K562 (cell line): Measurements from ENCODE around the gene GCK. TPM values are rescaled to one million over a fixed set of nuclear protein-coding genes. Genes with fewer than 3 reads are reported as not detected.

Experiments
- ARID2 ChIP-seq: fragments of 450-650 bp; IDR thresholded peaks from 2 replicates; pipeline ENCODE4 v1.6.1; 2017; ENCODE audit warnings: antibody characterized with exemption, mild to moderate bottlenecking
- KAT8 ChIP-seq: fragments of 450-650 bp; IDR thresholded peaks from 2 replicates; pipeline ENCODE4 v1.6.1; 2016; ENCODE audit warnings: low read depth, mild to moderate bottlenecking
- MXI1 ChIP-seq: IDR thresholded peaks from 2 replicates; pipeline ENCODE4 v1.6.1; 2011; ENCODE audit warnings: low read depth, mild to moderate bottlenecking, improper control_type of control experiment, low read length
- PHB2 ChIP-seq: fragments of 450-650 bp; IDR thresholded peaks from 2 replicates; pipeline ENCODE4 v1.6.1; 2017; ENCODE audit warnings: low read depth
- RCOR1 ChIP-seq, 2 experiments: IDR thresholded peaks; 2 replicates each; pipeline ENCODE4 v1.6.1; 2012; ENCODE audit warnings: low read depth in 2 of 2, low read length in 2 of 2, borderline replicate concordance in 1 of 2, improper control_type of control experiment in 1 of 2
- SAFB ChIP-seq: fragments of 200-400 bp; formaldehyde crosslinking; IDR thresholded peaks from 2 replicates; pipeline ENCODE4 v1.6.1; 2017; ENCODE audit warnings: low read depth, low read length, borderline replicate concordance
- SAP30 ChIP-seq: fragments of 200-600 bp; sonication (generic); IDR thresholded peaks from 2 replicates; pipeline ENCODE4 v1.6.1; 2012; ENCODE audit warnings: borderline replicate concordance, low read depth, mild to moderate bottlenecking, moderate library complexity, low read length, control low read depth, inconsistent platforms; ENCODE audit not compliant: insufficient read depth, poor library complexity, severe bottlenecking
- SMAD1 ChIP-seq: fragments of 150-350 bp; IDR thresholded peaks from 2 replicates; pipeline ENCODE4 v1.6.1; 2014; ENCODE audit warnings: low read length, low read depth; ENCODE audit not compliant: partially characterized antibody
- SRSF3 ChIP-seq: fragments of 200-400 bp; formaldehyde crosslinking; IDR thresholded peaks from 2 replicates; pipeline ENCODE4 v1.6.1; 2016; ENCODE audit warnings: mild to moderate bottlenecking, low read length, moderate library complexity; ENCODE audit not compliant: insufficient read depth
- STAG1 ChIP-seq: sonication (generic); formaldehyde crosslinking; IDR thresholded peaks from 2 replicates; pipeline ENCODE4 v1.5.0; 2020; ENCODE audit warnings: missing genetic modification reagents, borderline replicate concordance
- STAT5A ChIP-seq: IDR thresholded peaks from 2 replicates; pipeline ENCODE4 v1.6.1; 2012; ENCODE audit warnings: low read length, inconsistent platforms, borderline replicate concordance
- TCF3 ChIP-seq: sonication (generic); formaldehyde crosslinking; IDR thresholded peaks from 2 replicates; pipeline ENCODE4 v1.4.0; 2020; ENCODE audit warnings: mild to moderate bottlenecking, missing genetic modification reagents
- ZBTB1 ChIP-seq: sonication (generic); formaldehyde crosslinking; IDR thresholded peaks from 2 replicates; pipeline ENCODE4 v1.8.1; 2023; ENCODE audit warnings: missing genetic modification reagents, low read depth, mild to moderate bottlenecking, borderline replicate concordance
- ZNF23 ChIP-seq: fragments of 250-450 bp; sonication (Bioruptor Pico); IDR thresholded peaks from 2 replicates; pipeline ENCODE4 v1.4.0; 2020; ENCODE audit warnings: mild to moderate bottlenecking
- ZNF274 ChIP-seq: IDR thresholded peaks from 2 replicates; pipeline ENCODE4 v1.6.1; 2011; ENCODE audit warnings: low read depth, mild to moderate bottlenecking, low read length, moderate library complexity, borderline replicate concordance
- ZNF780A ChIP-seq: fragments of 250-450 bp; sonication (Bioruptor Pico); IDR thresholded peaks from 2 replicates; pipeline ENCODE4 v1.5.0; 2021; ENCODE audit warnings: mild to moderate bottlenecking
- polyA plus RNA-seq, 8 experiments: library from polyadenylated mRNA; depleted of rRNA in 4 of 8; stranded (reverse) in 5 of 8; unstranded in 3 of 8; fragments of >200 nt; fragmentation: Nextera tagmentation in 2 of 8; fragmentation: Illumina TruSeq in 1 of 8; extraction: Ambion mirVana in 2 of 8; extraction: Trizol in 1 of 8; gene quantifications; 2 replicates each; pipeline versions ENCODE4 v1.2.1 to v1.2.3, GENCODE V29; 2011 to 2014; ENCODE audit warnings: inconsistent platforms in 1 of 8, missing spikeins in 1 of 8
- total RNA-seq, 7 experiments: library from RNA; depleted of rRNA in 6 of 7; stranded (reverse); fragments of >200 nt in 6 of 7; fragmentation: Illumina TruSeq in 2 of 7; extraction: Trizol in 2 of 7; gene quantifications; 2 replicates each; pipeline versions ENCODE4 v1.2.1 to v1.2.3, GENCODE V29; 2011 to 2021; ENCODE audit warnings: low replicate concordance in 1 of 7
- TF ChIP-seq, protein P1 (sequence below), 2 experiments: fragments of 150-350 bp in 1 of 2; IDR thresholded peaks; 2 replicates each; pipeline ENCODE4 v1.6.1; 2012 to 2016; ENCODE audit warnings: low read depth in 2 of 2, low read length in 2 of 2, mild to moderate bottlenecking in 1 of 2, moderate library complexity in 1 of 2
- TF ChIP-seq, protein P2 (sequence below): fragments of 250-450 bp; sonication (Bioruptor Pico); IDR thresholded peaks from 2 replicates; pipeline ENCODE4 v1.4.0; 2020

The GCK gene
- total and polyA plus RNA-seq, 9 of the 15 experiments (the other 6 are each of a cell fraction or from before 2014, with no cell fraction given): 0.11 to 0.55 (median 0.16) TPM; not detected in 3

DNA sequence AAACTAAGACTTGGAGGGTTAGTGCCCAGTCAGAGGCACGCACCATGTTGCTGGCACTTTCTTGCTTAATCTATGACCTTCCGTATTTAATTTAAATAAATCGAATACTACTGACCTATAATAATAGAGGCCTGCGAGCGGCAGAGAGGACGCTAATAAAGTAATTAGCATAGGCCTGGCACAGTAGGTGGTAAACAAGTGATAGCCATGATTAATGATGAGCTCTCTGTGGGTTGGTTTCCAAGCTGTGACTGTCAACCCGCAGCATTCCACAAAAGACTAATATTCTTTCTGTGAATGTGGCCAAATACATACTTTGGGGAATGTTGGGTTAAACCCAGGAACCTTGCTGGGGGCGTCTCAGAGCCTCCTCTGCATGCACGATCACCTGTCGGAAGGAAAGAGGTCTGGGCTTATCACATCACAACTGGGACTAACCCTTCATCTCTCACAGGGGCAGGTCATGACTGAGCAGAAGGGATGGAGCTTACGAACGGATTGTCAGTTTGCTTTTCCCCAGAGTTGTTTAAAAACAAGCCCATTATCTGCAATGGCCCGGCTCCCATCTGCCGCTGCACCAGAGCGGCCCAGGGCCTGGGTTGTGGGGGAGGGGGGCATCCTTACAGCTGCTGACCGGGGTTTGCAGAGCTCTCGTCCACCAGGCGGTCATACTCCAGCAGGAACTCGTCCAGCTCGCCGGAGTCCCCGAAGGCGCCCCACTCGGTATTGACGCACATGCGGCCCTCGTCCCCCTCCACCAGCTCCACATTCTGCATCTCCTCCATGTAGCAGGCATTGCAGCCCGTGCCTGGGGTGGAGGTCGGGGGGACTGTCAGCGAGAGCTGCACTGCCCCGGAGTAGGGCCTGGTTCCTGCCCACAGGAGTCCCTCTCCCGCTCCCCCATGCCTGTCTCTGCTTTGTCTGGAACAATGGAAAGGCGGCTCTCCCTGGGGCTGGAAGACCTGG is 41.9 kb downstream of the GCK start (continued):
- TF ChIP-seq, protein P1, sequence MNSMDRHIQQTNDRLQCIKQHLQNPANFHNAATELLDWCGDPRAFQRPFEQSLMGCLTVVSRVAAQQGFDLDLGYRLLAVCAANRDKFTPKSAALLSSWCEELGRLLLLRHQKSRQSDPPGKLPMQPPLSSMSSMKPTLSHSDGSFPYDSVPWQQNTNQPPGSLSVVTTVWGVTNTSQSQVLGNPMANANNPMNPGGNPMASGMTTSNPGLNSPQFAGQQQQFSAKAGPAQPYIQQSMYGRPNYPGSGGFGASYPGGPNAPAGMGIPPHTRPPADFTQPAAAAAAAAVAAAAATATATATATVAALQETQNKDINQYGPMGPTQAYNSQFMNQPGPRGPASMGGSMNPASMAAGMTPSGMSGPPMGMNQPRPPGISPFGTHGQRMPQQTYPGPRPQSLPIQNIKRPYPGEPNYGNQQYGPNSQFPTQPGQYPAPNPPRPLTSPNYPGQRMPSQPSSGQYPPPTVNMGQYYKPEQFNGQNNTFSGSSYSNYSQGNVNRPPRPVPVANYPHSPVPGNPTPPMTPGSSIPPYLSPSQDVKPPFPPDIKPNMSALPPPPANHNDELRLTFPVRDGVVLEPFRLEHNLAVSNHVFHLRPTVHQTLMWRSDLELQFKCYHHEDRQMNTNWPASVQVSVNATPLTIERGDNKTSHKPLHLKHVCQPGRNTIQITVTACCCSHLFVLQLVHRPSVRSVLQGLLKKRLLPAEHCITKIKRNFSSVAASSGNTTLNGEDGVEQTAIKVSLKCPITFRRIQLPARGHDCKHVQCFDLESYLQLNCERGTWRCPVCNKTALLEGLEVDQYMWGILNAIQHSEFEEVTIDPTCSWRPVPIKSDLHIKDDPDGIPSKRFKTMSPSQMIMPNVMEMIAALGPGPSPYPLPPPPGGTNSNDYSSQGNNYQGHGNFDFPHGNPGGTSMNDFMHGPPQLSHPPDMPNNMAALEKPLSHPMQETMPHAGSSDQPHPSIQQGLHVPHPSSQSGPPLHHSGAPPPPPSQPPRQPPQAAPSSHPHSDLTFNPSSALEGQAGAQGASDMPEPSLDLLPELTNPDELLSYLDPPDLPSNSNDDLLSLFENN (IDR thresholded peaks at IDR 0.05; ENCODE audit: low read depth in 2 of 2, low read length in 2 of 2): peak in 1 of 2 experiments; percentile 73; a peak in 2 of 4 replicates
- no peak for TF ChIP-seq ZNF23 (CRISPR knock-in tag)
- TF ChIP-seq ARID2: no peak
- no peak for TF ChIP-seq SAFB
- TF ChIP-seq SMAD1: peak; percentile 37
- peak; percentile 54 for TF ChIP-seq STAT5A
- TF ChIP-seq TCF3 (CRISPR knock-in tag): peak; percentile 86
- peak; percentile 32; the same call in 1 of the 2 replicates for TF ChIP-seq PHB2
- no peak for TF ChIP-seq STAG1
- TF ChIP-seq, protein P2, sequence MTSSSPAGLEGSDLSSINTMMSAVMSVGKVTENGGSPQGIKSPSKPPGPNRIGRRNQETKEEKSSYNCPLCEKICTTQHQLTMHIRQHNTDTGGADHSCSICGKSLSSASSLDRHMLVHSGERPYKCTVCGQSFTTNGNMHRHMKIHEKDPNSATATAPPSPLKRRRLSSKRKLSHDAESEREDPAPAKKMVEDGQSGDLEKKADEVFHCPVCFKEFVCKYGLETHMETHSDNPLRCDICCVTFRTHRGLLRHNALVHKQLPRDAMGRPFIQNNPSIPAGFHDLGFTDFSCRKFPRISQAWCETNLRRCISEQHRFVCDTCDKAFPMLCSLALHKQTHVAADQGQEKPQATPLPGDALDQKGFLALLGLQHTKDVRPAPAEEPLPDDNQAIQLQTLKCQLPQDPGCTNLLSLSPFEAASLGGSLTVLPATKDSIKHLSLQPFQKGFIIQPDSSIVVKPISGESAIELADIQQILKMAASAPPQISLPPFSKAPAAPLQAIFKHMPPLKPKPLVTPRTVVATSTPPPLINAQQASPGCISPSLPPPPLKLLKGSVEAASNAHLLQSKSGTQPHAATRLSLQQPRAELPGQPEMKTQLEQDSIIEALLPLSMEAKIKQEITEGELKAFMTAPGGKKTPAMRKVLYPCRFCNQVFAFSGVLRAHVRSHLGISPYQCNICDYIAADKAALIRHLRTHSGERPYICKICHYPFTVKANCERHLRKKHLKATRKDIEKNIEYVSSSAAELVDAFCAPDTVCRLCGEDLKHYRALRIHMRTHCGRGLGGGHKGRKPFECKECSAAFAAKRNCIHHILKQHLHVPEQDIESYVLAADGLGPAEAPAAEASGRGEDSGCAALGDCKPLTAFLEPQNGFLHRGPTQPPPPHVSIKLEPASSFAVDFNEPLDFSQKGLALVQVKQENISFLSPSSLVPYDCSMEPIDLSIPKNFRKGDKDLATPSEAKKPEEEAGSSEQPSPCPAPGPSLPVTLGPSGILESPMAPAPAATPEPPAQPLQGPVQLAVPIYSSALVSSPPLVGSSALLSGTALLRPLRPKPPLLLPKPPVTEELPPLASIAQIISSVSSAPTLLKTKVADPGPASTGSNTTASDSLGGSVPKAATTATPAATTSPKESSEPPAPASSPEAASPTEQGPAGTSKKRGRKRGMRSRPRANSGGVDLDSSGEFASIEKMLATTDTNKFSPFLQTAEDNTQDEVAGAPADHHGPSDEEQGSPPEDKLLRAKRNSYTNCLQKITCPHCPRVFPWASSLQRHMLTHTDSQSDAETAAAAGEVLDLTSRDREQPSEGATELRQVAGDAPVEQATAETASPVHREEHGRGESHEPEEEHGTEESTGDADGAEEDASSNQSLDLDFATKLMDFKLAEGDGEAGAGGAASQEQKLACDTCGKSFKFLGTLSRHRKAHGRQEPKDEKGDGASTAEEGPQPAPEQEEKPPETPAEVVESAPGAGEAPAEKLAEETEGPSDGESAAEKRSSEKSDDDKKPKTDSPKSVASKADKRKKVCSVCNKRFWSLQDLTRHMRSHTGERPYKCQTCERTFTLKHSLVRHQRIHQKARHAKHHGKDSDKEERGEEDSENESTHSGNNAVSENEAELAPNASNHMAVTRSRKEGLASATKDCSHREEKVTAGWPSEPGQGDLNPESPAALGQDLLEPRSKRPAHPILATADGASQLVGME: no peak
- TF ChIP-seq ZNF780A (CRISPR knock-in tag): no peak
- TF ChIP-seq RCOR1 (IDR thresholded peaks at IDR 0.05; ENCODE audit: borderline replicate concordance in 1 of 2, low read depth in 2 of 2, low read length in 2 of 2): peak in 1 of 2 experiments; percentile 92; a peak in 2 of 4 replicates
- no peak for TF ChIP-seq SRSF3
- no peak for TF ChIP-seq SAP30
- TF ChIP-seq KAT8: no peak
- 0 out of 2 replicates have a peak, but pooled peaks have one; percentile 29 for TF ChIP-seq MXI1
- no peak for TF ChIP-seq ZNF274
- no peak for TF ChIP-seq ZBTB1
